Liver (tissue), 3 donors: ENCODE results near the gene RPL23.

Experiments
- EGR1 ChIP-seq, 2 donors: IDR thresholded peaks; 2 replicates each; pipeline ENCODE4 v1.6.1; 2016 to 2018; ENCODE audit warnings: antibody characterized with exemption in 2 of 2, low read depth in 2 of 2
- GABPA ChIP-seq, 2 donors: IDR thresholded peaks in 1 of 2; conservative IDR thresholded peaks in 1 of 2; 2 replicates each; pipeline ENCODE4 v1.6.1; 2016; ENCODE audit warnings: antibody characterized with exemption in 2 of 2, mild to moderate bottlenecking in 1 of 2, moderate library complexity in 1 of 2
- JUND ChIP-seq, 2 donors: IDR thresholded peaks; 2 replicates each; pipeline ENCODE4 v1.6.1; 2016; ENCODE audit warnings: antibody characterized with exemption in 2 of 2
- NR2F2 ChIP-seq: IDR thresholded peaks from 2 replicates; pipeline ENCODE4 v1.6.1; 2016; ENCODE audit warnings: antibody characterized with exemption
- RXRA ChIP-seq, 2 donors: IDR thresholded peaks; 2 replicates each; pipeline ENCODE4 v1.6.1; 2017 to 2018; ENCODE audit warnings: antibody characterized with exemption in 2 of 2, mild to moderate bottlenecking in 1 of 2
- SP1 ChIP-seq: IDR thresholded peaks from 2 replicates; pipeline ENCODE4 v1.6.1; 2018; ENCODE audit warnings: antibody characterized with exemption, mild to moderate bottlenecking
- TAF1 ChIP-seq: conservative IDR thresholded peaks from 2 replicates; pipeline ENCODE4 v1.6.1; 2016; ENCODE audit warnings: antibody characterized with exemption, mild to moderate bottlenecking
- TF ChIP-seq, protein P1 (sequence below): fragments of 150-350 bp; IDR thresholded peaks from 2 replicates; pipeline ENCODE4 v1.5.1; 2017; ENCODE audit warnings: improper control_type of control experiment, low read depth, low read length; ENCODE audit not compliant: missing input control
- donor health status: healthy.
- donor health status: healthy.

DNA sequence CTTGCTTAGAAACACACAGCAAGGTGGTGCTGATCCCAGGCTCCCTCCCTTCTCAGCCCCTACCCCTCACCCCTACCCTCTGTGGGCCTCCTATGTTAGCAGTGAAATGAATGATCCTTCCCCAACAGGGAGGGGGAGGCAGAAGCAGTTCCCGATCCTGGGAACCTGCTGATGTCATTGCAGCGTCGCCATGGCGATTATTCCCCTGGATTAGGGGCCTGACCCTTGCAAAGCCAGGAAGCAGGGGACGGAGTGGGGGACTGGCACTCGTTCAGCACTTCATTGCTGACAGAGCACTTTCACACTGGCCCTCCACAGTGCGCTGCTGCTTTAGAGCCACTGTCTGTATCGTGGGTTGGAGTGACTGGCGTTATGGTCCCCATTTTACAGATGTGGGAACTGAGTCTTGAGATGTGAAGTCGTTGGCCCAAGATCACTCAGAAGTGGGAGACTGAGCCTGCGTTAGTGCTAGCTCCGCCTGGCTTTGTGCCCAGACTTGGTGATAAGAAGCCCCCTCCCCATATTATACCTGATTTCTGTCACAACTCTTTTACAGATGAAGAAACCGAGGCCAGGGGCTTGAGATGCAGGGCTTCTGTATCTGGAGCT lies 42.9 kb upstream of the RPL23 start:
- TF ChIP-seq GABPA (IDR thresholded peaks at IDR 0.05 in 1 of 2, conservative IDR thresholded peaks at IDR 0.05 in 1 of 2) (no peak), NR2F2 (peak; percentile 73), RXRA (IDR thresholded peaks at IDR 0.05) (no peak), EGR1 (IDR thresholded peaks at IDR 0.05; ENCODE audit: low read depth in 2 of 2) (no peak), SP1 (no peak), TAF1 (no peak), JUND (IDR thresholded peaks at IDR 0.05) (no peak)
- TF ChIP-seq, protein P1, sequence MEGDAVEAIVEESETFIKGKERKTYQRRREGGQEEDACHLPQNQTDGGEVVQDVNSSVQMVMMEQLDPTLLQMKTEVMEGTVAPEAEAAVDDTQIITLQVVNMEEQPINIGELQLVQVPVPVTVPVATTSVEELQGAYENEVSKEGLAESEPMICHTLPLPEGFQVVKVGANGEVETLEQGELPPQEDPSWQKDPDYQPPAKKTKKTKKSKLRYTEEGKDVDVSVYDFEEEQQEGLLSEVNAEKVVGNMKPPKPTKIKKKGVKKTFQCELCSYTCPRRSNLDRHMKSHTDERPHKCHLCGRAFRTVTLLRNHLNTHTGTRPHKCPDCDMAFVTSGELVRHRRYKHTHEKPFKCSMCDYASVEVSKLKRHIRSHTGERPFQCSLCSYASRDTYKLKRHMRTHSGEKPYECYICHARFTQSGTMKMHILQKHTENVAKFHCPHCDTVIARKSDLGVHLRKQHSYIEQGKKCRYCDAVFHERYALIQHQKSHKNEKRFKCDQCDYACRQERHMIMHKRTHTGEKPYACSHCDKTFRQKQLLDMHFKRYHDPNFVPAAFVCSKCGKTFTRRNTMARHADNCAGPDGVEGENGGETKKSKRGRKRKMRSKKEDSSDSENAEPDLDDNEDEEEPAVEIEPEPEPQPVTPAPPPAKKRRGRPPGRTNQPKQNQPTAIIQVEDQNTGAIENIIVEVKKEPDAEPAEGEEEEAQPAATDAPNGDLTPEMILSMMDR = no peak
